A673 (cell line): ENCODE measurements around the gene UBXN2A. TPM values are rescaled to one million over a fixed set of nuclear protein-coding genes. Genes with fewer than 3 reads are reported as not detected.

Experiments used
- BruUV-seq: library from RNA; stranded (reverse); fragments of 400-500 nt; replicated peaks from 2 replicates; lab custom pipeline; 2021; lab: Mats Ljungman, UMichigan
- CTCF ChIA-PET: fragments of 300-600 bp; sonication (Branson Sonifier 250); formaldehyde crosslinking; loops from one replicate; lab custom pipeline; 2022; ENCODE audit warnings: antibody characterized with exemption; lab: Charles Lee
- POLR2A ChIA-PET: fragments of 300-600 bp; sonication (Branson Sonifier 250); formaldehyde crosslinking; loops from one replicate; lab custom pipeline; 2022; ENCODE audit warnings: antibody characterized with exemption; ENCODE audit not compliant: low non-redundant PET; lab: Charles Lee
- DNase-seq: peaks from one replicate; pipeline ENCODE4 v3.0.0-alpha.2; 2015; ENCODE audit warnings: low spot score
- H3K27ac ChIP-seq: fragments of 200-600 bp; sonication (generic); 2 replicates; pipeline ENCODE4 v1.5.1; 2016; ENCODE audit warnings: mixed run types, low read depth, mild to moderate bottlenecking, mixed read lengths, antibody characterized with exemption, low read length; ENCODE audit not compliant: poor library complexity, severe bottlenecking
- H3K27me3 ChIP-seq: fragments of 200-600 bp; sonication (generic); replicated peaks from 2 replicates; pipeline ENCODE4 v1.6.1; 2017; ENCODE audit warnings: mixed run types, low read depth, mild to moderate bottlenecking, mixed read lengths, antibody characterized with exemption, low read length; ENCODE audit not compliant: insufficient read depth, poor library complexity
- H3K36me3 ChIP-seq: fragments of 200-600 bp; sonication (generic); 2 replicates; pipeline ENCODE4 v1.6.1; 2016; ENCODE audit warnings: mixed run types, mild to moderate bottlenecking, mixed read lengths, antibody characterized with exemption, low read length; ENCODE audit not compliant: insufficient read depth, poor library complexity, severe bottlenecking
- H3K4me1 ChIP-seq: fragments of 200-600 bp; sonication (generic); 2 replicates; pipeline ENCODE4 v1.6.1; 2017; ENCODE audit warnings: mixed run types, mild to moderate bottlenecking, mixed read lengths, antibody characterized with exemption, low read length; ENCODE audit not compliant: insufficient read depth, poor library complexity, severe bottlenecking
- H3K4me3 ChIP-seq: fragments of 200-600 bp; sonication (generic); 2 replicates; pipeline ENCODE4 v1.5.1; 2016; ENCODE audit warnings: low read depth, mixed run types, mild to moderate bottlenecking, mixed read lengths, low read length; ENCODE audit not compliant: poor library complexity, severe bottlenecking
- H3K9me3 ChIP-seq: fragments of 200-600 bp; sonication (generic); 2 replicates; pipeline ENCODE4 v1.6.1; 2016; ENCODE audit warnings: mixed run types, low read depth, mild to moderate bottlenecking, mixed read lengths, antibody characterized with exemption, low read length; ENCODE audit not compliant: poor library complexity, severe bottlenecking
- CTCF ChIP-seq: fragments of 300-800, 200-600 bp; sonication (generic); conservative IDR thresholded peaks from 2 replicates; pipeline ENCODE4 v1.5.1; 2017; ENCODE audit warnings: low read depth, mild to moderate bottlenecking, antibody characterized with exemption, low read length, moderate library complexity, mixed read lengths
- EZH2 ChIP-seq: fragments of 200-600 bp; sonication (generic); IDR thresholded peaks from 2 replicates; pipeline ENCODE4 v1.6.1; 2017; ENCODE audit warnings: borderline replicate concordance, low read depth, mild to moderate bottlenecking, mixed read lengths, antibody characterized with exemption, low read length; ENCODE audit not compliant: poor library complexity, severe bottlenecking
- intact Hi-C: fragments of 100-400 bp; cut with micrococcal nuclease; formaldehyde crosslinking; loops from one replicate; pipeline ENCODE4 v1.10.0; 2022; ENCODE audit not compliant: unreplicated experiment
- total RNA-seq: library from RNA; stranded (reverse); gene quantifications from 2 replicates; pipeline ENCODE4 v1.2.3, GENCODE V29; 2021

UBXN2A gene
- total RNA-seq, 1 experiment from 2014 or later, result 18.3 TPM

DNA sequence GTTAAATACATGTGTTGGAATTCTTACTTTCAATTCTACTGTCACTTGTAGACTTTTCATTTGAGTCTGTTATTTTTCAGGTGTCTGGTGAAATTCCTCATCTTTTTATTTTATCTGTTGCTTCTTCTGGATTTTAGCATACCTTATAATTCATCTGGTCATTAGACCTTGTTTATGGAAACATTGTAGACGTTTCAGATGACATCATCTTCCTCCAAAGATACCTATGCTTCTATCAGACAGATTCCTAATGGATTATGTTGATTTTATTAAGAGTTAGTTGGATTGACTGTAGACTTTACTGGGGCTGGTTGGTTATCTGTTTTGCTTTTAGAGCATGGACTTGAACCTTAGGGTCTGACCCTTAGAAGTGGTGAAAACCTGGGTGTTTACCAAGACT is 54.3 kb downstream of the UBXN2A start:
- CTCF ChIA-PET, result no interaction called here
- POLR2A ChIA-PET, result no interaction called here

GRCh38 chr2:24007693-24008092 is 67.4 kb downstream of the UBXN2A start:
- no peak for DNase-seq
- H3K27ac ChIP-seq, result no peak overlapping the region
- H3K4me3 ChIP-seq, result no peak overlapping the region
- H3K9me3 ChIP-seq, result no peaks in the 10 kb centered on the region
- ChIA-PET POLR2A (no interaction called here), CTCF (no interaction called here)
- H3K27me3 ChIP-seq, result no peaks in the 10 kb centered on the region
- intact Hi-C loops, result no loop called here
- H3K36me3 ChIP-seq, result no peaks in the 10 kb centered on the region
- TF ChIP-seq EZH2 (no peak), CTCF (no peak)
- BruUV-seq, result no TSS peak
- no peaks in the 10 kb centered on the region for H3K4me1 ChIP-seq

More for the DNA sequence above, 54.3 kb downstream of the UBXN2A start:
- intact Hi-C loops, result no loop called here
- Histone ChIP-seq H3K27ac (no peak overlapping the region), H3K4me3 (no peak overlapping the region), H3K9me3 (no peaks in the 10 kb centered on the region), H3K36me3 (no peaks in the 10 kb centered on the region), H3K4me1 (peaks cover 5% of the 10 kb centered on the region), H3K27me3 (no peaks in the 10 kb centered on the region)
- BruUV-seq, result no TSS peak
- TF ChIP-seq EZH2 (no peak), CTCF (no peak)
- DNase-seq, result no peak

DNA sequence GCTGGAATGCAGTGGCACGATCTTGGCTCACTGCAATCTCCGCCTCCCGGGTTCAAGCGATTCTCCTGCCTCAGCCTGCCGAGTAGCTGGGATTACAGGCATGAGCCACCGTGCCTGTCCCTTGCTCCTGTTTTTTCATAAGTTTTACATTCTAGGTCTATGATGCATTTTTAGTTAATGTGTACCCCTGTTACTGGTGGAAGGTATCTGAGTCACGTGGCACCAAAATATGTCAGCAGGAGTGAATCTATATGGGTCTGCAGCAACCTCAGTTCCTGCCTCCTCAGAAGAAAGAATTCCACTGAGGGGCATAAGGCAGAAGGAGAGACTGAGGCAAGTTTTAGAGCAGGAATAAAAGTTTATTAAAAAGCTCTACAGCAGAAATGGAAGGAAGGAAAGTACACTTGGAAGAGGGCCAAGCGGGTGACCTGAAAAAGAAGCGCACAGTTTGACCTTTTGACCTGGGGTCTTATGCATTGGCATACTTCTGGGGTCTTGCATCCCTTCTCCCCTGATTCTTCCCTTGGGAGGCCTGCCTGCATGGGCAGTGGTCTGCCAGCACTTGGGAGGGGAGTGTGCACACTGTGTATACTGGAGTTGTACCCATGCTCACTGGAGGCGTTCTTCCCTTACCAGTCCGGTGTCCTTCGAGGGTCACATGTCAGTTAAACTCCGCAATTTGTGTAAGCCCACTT is 68.6 kb downstream of the UBXN2A start:
- intact Hi-C loops, result no loop called here
- Histone ChIP-seq H3K27me3 (no peaks in the 10 kb centered on the region), H3K4me3 (no peak overlapping the region), H3K9me3 (no peaks in the 10 kb centered on the region), H3K36me3 (no peaks in the 10 kb centered on the region), H3K27ac (no peak overlapping the region), H3K4me1 (no peaks in the 10 kb centered on the region)
- no TSS peak for BruUV-seq
- no peak for TF ChIP-seq EZH2
- POLR2A ChIA-PET, result no interaction called here
- no peak for DNase-seq
- CTCF ChIA-PET, result no interaction called here

DNA sequence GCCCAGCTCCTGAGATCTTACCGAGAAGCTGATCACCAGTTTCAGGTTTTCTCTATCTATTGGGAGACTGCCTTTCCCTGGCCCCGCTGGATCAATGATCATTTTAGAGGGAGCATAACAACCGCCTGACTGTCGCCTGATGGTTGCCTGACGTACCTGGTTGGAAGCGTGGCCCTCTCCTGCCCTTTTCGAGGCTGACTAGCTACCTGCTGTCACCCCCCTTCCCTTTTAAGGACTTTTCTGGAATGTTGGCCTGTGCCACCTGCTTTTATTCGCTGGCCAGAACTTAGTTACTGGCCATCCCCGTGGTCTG is 69.1 kb downstream of the UBXN2A start:
- Histone ChIP-seq H3K4me1 (no peaks in the 10 kb centered on the region), H3K36me3 (no peaks in the 10 kb centered on the region), H3K27ac (no peak overlapping the region), H3K9me3 (no peaks in the 10 kb centered on the region), H3K27me3 (no peaks in the 10 kb centered on the region), H3K4me3 (no peak overlapping the region)
- intact Hi-C loops, result no loop called here
- POLR2A ChIA-PET, result no interaction called here
- DNase-seq, result no peak
- no TSS peak for BruUV-seq
- CTCF ChIA-PET, result no interaction called here
- TF ChIP-seq CTCF, result no peak
- TF ChIP-seq EZH2, result no peak
